Fibroblast of gingiva (primary cell): ENCODE data around the gene TBX2.
A peak's percentile ranks its signal among the peaks of the same experiment; 100 is the strongest.
"Not testable (repeated sequence)": the region's sequence is repeated elsewhere in the genome, so short reads cannot be mapped to it uniquely, and the experiment has no call there.

Experiments
- DNase-seq: peaks from one replicate; pipeline ENCODE4 v3.0.0-alpha.2; 2011; ENCODE audit warnings: low read depth

TBX2 gene

GRCh38 chr17:61399131-61400065 is at the start of gene TBX2:
TBX2 (plus strand) TSS chr17:61399843; CDS start chr17:61400177, 334 bp downstream.
- peak; percentile 97 for DNase-seq

GRCh38 chr17:61351745-61352407 is 47.8 kb upstream of the TBX2 start:
- DNase-seq: no peak

DNA sequence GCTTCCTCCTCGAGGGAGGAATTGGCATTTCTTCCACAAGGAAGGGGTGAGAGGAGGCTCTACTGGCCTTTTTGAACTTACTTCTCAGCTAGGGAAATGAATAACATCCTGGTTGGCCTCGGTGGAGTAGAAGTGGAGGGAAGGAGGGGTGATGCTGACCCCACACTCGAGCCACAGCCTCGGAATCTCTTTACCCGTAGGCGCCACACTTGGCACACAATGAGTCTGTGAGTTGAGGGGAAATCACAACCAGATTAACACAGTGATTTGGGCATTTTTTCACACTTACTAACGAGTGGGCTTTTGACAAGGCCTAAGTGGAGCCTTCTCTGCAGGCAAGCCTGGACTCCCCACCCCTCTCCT is 47.3 kb upstream of the TBX2 start:
- no peak for DNase-seq

GRCh38 chr17:61352781-61353491 is 46.7 kb upstream of the TBX2 start:
- no peak for DNase-seq

GRCh38 chr17:61353615-61354014 is 46.0 kb upstream of the TBX2 start:
- DNase-seq: no peak

DNA sequence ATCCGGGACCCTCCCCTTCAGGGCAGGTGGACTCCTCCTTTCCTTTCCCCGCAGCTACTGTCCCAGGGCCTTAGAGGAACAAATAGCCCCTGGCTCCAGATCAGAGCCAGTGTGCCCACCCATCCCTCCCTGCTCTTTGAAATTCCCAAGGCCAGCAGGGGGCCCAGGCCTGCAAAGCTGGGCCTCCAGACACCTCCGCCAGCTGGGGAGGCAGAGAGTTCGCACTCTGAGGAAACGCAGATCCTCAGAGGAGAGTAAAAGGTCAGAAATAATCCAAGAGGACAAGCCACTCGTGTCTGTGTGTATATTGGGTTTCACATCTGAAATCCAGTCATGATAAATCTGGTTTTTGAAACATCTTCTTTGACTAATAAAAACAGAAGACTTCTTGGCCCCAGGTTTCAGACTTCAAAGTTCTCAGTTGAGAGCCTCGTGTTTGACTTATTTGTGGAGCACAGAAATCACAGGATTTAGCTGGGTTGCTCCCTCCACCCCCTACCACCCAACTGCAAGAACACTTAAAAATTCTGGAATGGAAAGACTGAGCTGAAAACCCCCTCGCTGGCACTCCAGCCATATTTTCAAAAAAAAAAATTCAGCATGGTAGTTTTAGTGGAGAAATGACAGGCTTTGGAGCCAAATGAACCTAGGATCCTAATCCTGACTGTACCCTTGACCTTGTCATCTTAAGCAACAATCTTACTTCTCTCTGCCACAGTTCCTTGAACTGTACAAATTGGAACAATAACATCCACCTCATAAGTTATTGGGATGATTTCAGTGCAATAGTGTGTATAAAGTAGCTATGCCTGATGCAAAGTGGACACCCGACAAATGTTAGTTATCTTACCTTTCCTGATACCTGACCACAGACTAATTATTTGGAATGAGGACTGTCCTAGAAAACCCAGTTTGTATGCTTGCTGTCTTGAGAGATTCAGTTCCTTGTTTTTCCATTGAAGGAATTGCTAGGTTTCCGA is 44.5 kb upstream of the TBX2 start:
- no peak for DNase-seq

- not testable (repeated sequence) for DNase-seq
Measured at GRCh38 chr17:61357061-61357460, 42.6 kb upstream of the TBX2 start.

GRCh38 chr17:61359513-61359912 is 40.1 kb upstream of the TBX2 start:
- DNase-seq: not testable (repeated sequence)

DNA sequence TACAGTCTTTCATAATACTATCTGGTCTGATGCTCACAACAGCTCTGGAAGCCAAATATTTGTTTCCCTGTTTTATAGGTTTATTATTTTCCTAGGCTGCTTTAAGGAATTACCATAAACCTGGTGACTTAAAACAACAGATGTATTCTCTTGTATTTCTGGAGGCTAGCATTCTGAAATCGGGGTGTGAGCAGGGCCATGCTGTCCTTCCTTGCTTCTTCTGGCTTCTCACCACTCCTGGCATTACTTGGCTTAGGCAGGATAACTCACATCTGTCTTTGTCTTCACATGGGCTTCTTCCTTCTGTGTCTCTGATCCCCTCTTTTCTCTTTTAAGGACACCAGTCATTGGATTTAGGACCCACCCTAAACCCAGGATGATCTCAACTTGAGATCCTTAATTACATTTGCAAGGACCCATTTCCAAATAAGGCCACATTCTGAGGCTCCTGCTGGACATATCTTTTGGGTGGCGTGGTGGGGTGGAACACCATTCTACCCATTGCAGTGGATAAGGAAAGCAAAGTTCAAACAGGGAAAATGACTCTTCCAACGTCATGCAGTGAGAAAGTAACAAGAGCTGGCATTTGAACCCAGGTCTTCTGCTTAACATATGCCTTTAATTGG is 39.2 kb upstream of the TBX2 start:
- DNase-seq: no peak

DNA sequence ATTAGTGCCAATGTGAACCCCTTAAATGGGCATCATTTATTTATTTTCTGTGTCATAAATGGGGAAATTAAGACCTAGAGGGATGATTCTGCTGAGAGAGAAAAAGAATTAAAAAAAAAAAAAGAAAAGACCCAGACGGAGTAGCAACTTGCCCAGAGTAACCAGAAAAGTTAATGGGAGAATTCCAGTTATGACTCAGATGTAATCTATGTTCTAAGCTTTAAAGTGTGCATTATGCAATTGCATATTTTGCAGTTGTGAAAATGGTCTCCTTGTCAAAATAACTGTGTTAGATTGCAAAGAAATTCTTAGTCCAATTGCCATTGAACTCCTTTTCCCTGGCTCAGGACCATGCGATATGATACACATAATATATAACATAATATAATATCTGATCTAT is 38.6 kb upstream of the TBX2 start:
- DNase-seq: peak; percentile 83

DNA sequence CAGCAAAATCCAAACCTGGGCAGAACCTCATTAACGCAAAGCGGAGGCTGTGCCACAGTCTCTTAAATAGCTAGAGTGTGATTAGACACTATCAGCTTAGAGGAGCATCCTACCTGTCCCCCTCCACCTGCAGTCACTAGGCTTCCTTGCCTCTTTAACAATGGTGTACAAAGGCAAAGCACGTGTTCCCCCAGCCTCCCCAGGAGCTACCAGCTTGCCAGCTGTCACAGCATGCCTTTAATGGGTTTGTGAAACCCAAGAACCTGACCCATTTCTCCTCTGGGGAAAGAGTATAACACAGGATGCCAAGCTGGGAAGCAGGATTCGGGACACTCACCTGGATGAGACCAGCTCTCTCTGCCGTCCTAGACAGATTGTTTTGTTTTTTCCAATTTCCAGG is 37.2 kb upstream of the TBX2 start:
- DNase-seq: no peak

DNA sequence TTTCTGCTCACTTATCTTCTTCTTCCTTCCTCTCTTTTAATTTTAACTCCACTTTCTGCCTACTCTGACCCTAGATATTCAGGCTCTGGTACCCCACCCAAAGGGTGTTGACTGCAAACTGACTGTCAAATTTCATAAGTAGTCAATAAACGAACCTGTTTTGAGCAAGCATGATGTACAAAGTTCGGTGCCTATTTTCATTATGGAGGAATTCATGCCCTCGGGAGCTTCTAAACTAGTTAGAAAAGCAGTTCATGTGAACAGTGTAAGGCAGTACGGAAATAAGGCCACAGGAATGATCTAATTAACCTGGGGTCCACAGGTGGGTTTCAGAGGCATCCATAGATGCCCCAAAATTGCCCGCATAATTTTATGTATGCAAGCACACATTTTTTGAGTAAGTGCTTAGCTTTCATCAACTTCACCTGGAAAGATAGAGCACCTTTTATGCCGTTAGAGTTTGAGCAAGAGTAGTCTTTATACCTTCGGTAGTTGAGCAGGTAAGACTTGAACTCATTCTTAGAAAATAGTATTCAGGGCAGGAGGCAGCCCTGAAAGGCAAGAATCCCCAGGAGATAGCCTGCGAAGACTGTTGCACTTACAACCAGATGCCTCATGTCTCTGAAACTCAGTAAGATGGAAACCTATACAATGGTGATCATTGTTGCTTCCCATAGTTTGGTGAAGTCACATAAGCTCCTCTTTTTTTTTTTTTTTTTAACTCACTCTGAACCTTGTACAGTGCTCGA is 36.6 kb upstream of the TBX2 start:
- DNase-seq: no peak

- DNase-seq: no peak
Measured at GRCh38 chr17:61363601-61364462, 35.8 kb upstream of the TBX2 start.

- DNase-seq: no peak
Measured at GRCh38 chr17:61364463-61364846, 35.2 kb upstream of the TBX2 start.

DNA sequence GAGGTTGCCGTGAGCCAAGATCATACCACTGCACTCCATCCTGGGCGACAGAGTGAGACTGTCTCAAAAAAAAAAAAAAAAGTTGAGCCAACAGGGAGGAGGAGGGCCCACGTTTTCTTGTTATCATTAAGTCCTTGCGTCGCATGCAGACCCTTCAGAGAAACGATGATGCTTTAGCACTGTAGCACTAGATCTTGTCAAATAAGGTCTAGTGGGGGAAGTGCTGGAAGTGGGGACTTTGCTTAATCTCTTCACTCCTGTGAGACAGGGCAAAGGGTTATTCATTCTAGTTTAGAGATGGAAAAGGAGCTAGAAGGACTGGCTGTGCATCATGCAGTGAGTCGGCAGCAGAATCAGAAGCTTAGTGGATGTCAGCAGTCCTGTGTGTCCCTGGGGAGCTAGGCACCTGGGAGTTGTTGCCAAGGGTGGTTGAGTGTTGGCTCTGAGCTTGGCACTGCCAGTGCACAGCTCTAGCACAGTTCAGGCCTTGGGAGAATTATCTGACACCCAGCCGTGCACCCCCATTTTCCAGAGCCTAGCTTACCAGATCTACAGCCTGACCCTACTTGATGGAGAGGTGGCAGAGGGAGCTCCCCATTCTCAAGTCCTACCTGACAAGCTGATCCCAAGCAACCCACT is 33.4 kb upstream of the TBX2 start:
- no peak for DNase-seq

DNA sequence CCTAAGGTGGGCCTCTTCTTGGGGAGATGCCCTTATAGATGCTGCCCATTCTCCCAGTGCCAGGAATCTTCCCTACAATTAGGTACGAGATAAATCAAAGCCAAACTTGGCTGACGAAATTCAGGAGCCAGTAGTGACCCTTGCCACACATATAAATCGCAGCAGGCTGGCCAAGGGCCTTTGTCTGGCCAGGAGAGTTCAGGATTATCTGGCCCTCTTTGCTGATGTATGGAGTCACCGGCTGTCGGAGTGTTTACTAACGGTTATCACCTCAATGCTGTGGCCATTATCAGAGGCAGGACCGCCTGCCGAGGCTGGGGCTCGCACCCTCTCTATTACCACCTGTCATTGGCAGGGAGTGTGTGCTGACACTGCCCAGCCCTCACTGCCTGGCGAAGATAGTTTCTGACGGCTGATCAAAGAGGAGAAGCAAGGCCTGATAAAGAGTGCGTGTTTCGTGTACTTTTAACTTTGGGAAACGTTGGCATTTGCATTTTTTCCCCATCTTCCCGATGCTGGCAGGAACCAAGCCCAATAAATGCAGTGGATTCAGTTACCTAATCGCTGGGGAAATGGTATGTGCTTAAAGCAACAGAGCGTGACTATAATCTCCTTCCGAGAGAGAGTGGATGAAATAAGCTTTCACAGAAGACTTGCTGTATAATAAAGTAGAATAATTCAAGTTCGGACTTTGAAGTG is 32.8 kb upstream of the TBX2 start:
- no peak for DNase-seq

DNA sequence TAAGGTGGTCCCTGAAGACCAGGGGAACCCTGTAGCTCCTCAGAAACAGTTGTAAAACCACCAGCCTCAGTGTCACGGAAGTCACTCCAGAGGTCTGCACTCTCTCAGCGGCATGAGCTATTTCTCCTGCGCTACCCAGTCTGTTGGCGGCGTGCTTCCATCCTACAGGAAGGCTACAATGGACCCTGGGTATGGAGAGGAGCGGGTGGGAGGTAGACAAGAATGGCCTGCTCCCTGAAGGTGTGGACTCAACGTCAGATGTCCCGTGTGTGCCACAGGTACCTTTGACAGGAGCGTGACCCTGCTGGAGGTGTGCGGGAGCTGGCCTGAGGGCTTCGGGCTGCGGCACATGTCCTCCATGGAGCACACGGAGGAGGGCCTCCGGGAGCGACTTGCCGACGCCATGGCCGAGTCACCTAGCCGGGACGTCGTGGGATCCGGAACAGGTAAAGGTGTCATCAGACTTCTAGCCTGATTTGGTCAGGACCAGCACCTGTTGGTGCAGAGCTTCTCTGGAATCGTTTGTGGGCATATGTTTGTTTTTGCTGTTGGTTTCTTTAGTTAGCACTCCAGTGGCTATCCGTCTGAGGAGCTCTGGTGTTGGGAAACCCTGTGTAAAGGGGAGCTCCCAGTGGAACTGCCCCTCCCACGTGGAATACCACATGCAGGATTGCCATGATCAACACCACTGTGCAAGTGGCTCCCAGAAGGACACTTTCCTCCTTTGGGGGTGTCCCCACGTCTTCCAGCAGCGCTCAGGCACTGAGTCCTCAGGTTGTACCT is 31.4 kb upstream of the TBX2 start:
- no peak for DNase-seq
